Spleen (tissue), 7 donors: ENCODE results near the gene GATAD2A.

Experiments
- CTCF ChIP-seq, 11 experiments: fragments of 200-600 bp in 7 of 11; fragments of 450-650 bp in 4 of 11; sonication (generic) in 4 of 11; IDR thresholded peaks in 8 of 11; conservative IDR thresholded peaks in 3 of 11; 1 replicate in 7 of 11; 2 replicates in 4 of 11; pipeline versions ENCODE4 v1.4.0 to v1.8.0; 2016 to 2021; ENCODE audit warnings: antibody characterized with exemption in 11 of 11, inconsistent platforms in 4 of 11, mild to moderate bottlenecking in 1 of 11
- POLR2AphosphoS5 ChIP-seq, 3 donors: sonication (generic); formaldehyde crosslinking; IDR thresholded peaks; one replicate each; pipeline ENCODE4 v1.5.1; 2017; ENCODE audit warnings: antibody characterized with exemption in 3 of 3
- donor health status: DM: no; HTN: no; CAD: no; lungs with moderate emphysema.
- donor health status: DM: no; HTN: no; CAD: no.
- donor health status: DM: no; HTN: no; CAD: no.

GRCh38 chr19:19447536-19448237 lies 42.2 kb downstream of the GATAD2A start:
- TF ChIP-seq CTCF (IDR thresholded peaks at IDR 0.05 in 8 of 11, conservative IDR thresholded peaks at IDR 0.05 in 3 of 11): no peak
- peak in 2 of 3 donors; percentile 4 to 19 for TF ChIP-seq POLR2AphosphoS5 (IDR thresholded peaks at IDR 0.05)
